Esophagus muscularis mucosa (tissue), 4 donors: ENCODE results near the gene GPR135. TPM values are rescaled to one million over a fixed set of nuclear protein-coding genes. Genes with fewer than 3 reads are reported as not detected.
A peak's percentile ranks its signal among the peaks of the same experiment; 100 is the strongest.

Source experiments
- DNase-seq: peaks from one replicate; pipeline ENCODE4 v3.0.0-alpha.2; 2017; ENCODE audit errors: extremely low spot score
- H3K27ac ChIP-seq, 4 donors: fragments of 200-600 bp; sonication (generic); replicated peaks in 1 of 4; 1 replicate in 3 of 4; 2 replicates in 1 of 4; pipeline ENCODE4 v1.5.1; 2016 to 2019; ENCODE audit warnings: mild to moderate bottlenecking in 1 of 4
- H3K27me3 ChIP-seq, 4 donors: fragments of 200-600 bp; sonication (generic); one replicate each; pipeline versions ENCODE4 v1.5.1 to v1.6.0; 2016 to 2019
- H3K36me3 ChIP-seq, 4 donors: fragments of 200-600 bp; sonication (generic); one replicate each; pipeline ENCODE4 v1.5.1; 2016 to 2019
- H3K4me1 ChIP-seq, 4 donors: fragments of 200-600 bp; sonication (generic); one replicate each; pipeline ENCODE4 v1.5.1; 2016 to 2019
- H3K4me3 ChIP-seq, 4 donors: fragments of 200-600 bp; sonication (generic); 1 replicate in 2 of 4; 2 replicates in 2 of 4; pipeline ENCODE4 v1.5.1; 2016 to 2019; ENCODE audit warnings: mild to moderate bottlenecking in 4 of 4, moderate library complexity in 1 of 4
- H3K9me3 ChIP-seq, 4 donors: fragments of 200-600 bp; sonication (generic); 1 replicate in 3 of 4; 2 replicates in 1 of 4; pipeline ENCODE4 v1.5.1; 2016 to 2019
- EP300 ChIP-seq: sonication (generic); formaldehyde crosslinking; IDR thresholded peaks from one replicate; pipeline ENCODE4 v1.6.1; 2017; ENCODE audit warnings: antibody characterized with exemption
- POLR2A ChIP-seq: fragments of 450-650 bp; IDR thresholded peaks from one replicate; pipeline ENCODE4 v1.6.1; 2017; ENCODE audit warnings: antibody characterized with exemption, moderate library complexity, mild to moderate bottlenecking, low read depth
- POLR2AphosphoS5 ChIP-seq, 2 donors: sonication (generic); formaldehyde crosslinking; IDR thresholded peaks; one replicate each; pipeline ENCODE4 v1.6.1; 2017; ENCODE audit warnings: antibody characterized with exemption in 2 of 2
- WGBS: methylation state at CpG from one replicate; pipeline ENCODE4 v1.1.5; 2018; 5-methylcytosine and 5-hydroxymethylcytosine counted together
- intact Hi-C: fragments of 100-400 bp; cut with DNase I; formaldehyde crosslinking; loops from one replicate; pipeline ENCODE4 v1.15.1; 2023
- total RNA-seq, 4 donors: library from RNA; depleted of rRNA; stranded (reverse); fragments of >200 nt; gene quantifications; one replicate each; pipeline versions ENCODE4 v1.1.0 to v1.2.1, GENCODE V29; 2016
- TF ChIP-seq, protein P1 (sequence below), 3 experiments: fragments of 200-600 bp in 2 of 3; fragments of 450-650 bp in 1 of 3; sonication (generic) in 2 of 3; IDR thresholded peaks; one replicate each; pipeline ENCODE4 v1.5.1; 2017 to 2019; ENCODE audit warnings: antibody characterized with exemption in 3 of 3, mild to moderate bottlenecking in 2 of 3, moderate library complexity in 1 of 3

The GPR135 gene
- total RNA-seq, 4 donors from 2014 or later, result 4.3 to 9.1 (median 6.4) TPM

GRCh38 chr14:59438195-59438647 is 27.0 kb downstream of the GPR135 start:
- Histone ChIP-seq H3K9me3 (no peaks in the 10 kb centered on the region), H3K4me1 (peaks cover 14 to 50% (median 36%) of the 10 kb centered on the region in 4 donors), H3K4me3 (no peak overlapping the region), H3K36me3 (no peaks in the 10 kb centered on the region), H3K27ac (peak overlapping the region; percentile 40 to 62 (median 51)), H3K27me3 (no peaks in the 10 kb centered on the region)
- no peak for DNase-seq
- TF ChIP-seq POLR2A, result no peak
- 77% methylated on average over 1 of the region's 1 CpG for WGBS
- intact Hi-C loops, result no loop called here

DNA sequence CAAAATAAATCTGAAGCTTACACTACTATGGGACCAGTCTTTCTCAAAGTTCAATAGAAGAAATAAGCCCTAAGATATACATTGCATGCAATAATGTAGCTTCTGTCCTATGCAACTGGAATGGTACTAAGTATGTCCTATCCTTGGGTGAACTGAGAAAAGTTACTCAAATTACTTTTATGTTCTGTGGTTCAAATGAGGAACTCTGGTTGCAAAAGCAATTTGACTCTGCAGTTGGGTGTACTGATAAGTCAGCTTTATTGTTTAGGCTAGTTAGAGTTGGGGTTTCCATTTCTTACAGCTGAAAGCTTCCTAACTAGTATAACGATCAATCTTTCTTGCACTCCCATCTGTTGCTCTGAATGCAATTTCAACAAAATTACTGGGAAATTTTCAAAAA is 29.2 kb downstream of the GPR135 start:
- Histone ChIP-seq H3K4me3 (no peak overlapping the region), H3K36me3 (no peaks in the 10 kb centered on the region), H3K9me3 (no peaks in the 10 kb centered on the region), H3K4me1 (peaks cover 14 to 50% (median 36%) of the 10 kb centered on the region in 4 donors), H3K27me3 (no peaks in the 10 kb centered on the region), H3K27ac (peak overlapping the region in 1 of 4 donors; percentile 12)
- intact Hi-C loops, result no loop called here
- TF ChIP-seq, protein P1, sequence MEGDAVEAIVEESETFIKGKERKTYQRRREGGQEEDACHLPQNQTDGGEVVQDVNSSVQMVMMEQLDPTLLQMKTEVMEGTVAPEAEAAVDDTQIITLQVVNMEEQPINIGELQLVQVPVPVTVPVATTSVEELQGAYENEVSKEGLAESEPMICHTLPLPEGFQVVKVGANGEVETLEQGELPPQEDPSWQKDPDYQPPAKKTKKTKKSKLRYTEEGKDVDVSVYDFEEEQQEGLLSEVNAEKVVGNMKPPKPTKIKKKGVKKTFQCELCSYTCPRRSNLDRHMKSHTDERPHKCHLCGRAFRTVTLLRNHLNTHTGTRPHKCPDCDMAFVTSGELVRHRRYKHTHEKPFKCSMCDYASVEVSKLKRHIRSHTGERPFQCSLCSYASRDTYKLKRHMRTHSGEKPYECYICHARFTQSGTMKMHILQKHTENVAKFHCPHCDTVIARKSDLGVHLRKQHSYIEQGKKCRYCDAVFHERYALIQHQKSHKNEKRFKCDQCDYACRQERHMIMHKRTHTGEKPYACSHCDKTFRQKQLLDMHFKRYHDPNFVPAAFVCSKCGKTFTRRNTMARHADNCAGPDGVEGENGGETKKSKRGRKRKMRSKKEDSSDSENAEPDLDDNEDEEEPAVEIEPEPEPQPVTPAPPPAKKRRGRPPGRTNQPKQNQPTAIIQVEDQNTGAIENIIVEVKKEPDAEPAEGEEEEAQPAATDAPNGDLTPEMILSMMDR (IDR thresholded peaks at IDR 0.05), result no peak
- TF ChIP-seq POLR2AphosphoS5 (IDR thresholded peaks at IDR 0.05), result no peak
- TF ChIP-seq POLR2A, result no peak
- TF ChIP-seq EP300, result no peak
- WGBS, result 75% methylated on average over 1 of the region's 1 CpG
- no peak for DNase-seq

DNA sequence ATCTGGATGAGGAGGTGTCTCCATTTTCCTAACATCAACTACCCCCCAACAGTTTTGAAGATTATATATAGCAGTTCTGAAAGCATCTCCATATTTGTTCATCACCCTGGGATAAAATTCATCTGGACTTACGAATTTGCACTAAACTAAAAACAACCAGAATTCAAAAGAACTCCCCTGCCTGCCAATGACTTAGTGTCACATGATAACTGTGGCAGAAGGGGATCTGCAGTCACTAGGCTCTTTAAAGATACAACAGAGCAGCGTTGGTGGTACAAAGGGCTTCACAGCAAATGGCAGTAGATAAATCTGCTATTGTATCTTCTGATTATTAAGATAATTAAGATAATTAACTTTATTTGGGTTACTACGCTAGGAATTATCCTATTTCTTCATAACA is 30.1 kb downstream of the GPR135 start:
- intact Hi-C loops, result no loop called here
- Histone ChIP-seq H3K27ac (peak overlapping the region in 1 of 4 donors; percentile 12), H3K27me3 (no peaks in the 10 kb centered on the region), H3K4me1 (peaks cover 14 to 45% (median 37%) of the 10 kb centered on the region in 4 donors), H3K9me3 (no peaks in the 10 kb centered on the region), H3K4me3 (no peak overlapping the region), H3K36me3 (no peaks in the 10 kb centered on the region)
- TF ChIP-seq POLR2A (no peak), POLR2AphosphoS5 (IDR thresholded peaks at IDR 0.05) (no peak), EP300 (no peak)
- TF ChIP-seq, protein P1 (IDR thresholded peaks at IDR 0.05), result no peak
- no peak for DNase-seq
- WGBS, result 78% methylated on average over 3 of the region's 3 CpGs

GRCh38 chr14:59429790-59430189 is 35.4 kb downstream of the GPR135 start:
- WGBS, result 41% methylated on average over 4 of the region's 4 CpGs
- TF ChIP-seq, protein P1 (IDR thresholded peaks at IDR 0.05), result peak in 1 of 3 experiments; percentile 16
- no peak for TF ChIP-seq POLR2AphosphoS5 (IDR thresholded peaks at IDR 0.05)
- intact Hi-C loops, result loop anchor here (5.0 to 10.0 kb wide), 2 partner anchors 155 to 242 kb away; partner anchors contain the start of gene DAAM1
- Histone ChIP-seq H3K36me3 (no peaks in the 10 kb centered on the region), H3K4me3 (no peak overlapping the region), H3K27me3 (no peaks in the 10 kb centered on the region), H3K9me3 (no peaks in the 10 kb centered on the region), H3K27ac (peak overlapping the region; percentile 40 to 77 (median 72)), H3K4me1 (peaks cover 29 to 59% (median 40%) of the 10 kb centered on the region in 4 donors)
- no peak for DNase-seq

GRCh38 chr14:59428581-59429012 is 36.6 kb downstream of the GPR135 start:
- Histone ChIP-seq H3K27me3 (no peaks in the 10 kb centered on the region), H3K4me3 (no peak overlapping the region), H3K27ac (peak overlapping the region; percentile 56 to 77 (median 72)), H3K36me3 (no peaks in the 10 kb centered on the region), H3K4me1 (peaks cover 34 to 68% (median 46%) of the 10 kb centered on the region in 4 donors), H3K9me3 (no peaks in the 10 kb centered on the region)
- DNase-seq, result no peak
- intact Hi-C loops, result loop anchor here (5.0 to 10.0 kb wide), 2 partner anchors 154 to 241 kb away; partner anchors contain the start of gene DAAM1
- no peak for TF ChIP-seq EP300
- TF ChIP-seq, protein P1 (IDR thresholded peaks at IDR 0.05), result peak; percentile 43 to 57 (median 48)
- 56% methylated on average over 1 of the region's 1 CpG for WGBS
